NT2/D1 (cell line): ENCODE measurements around the gene CPHXL2.

Source experiments
- DNase-seq: peaks from one replicate; pipeline ENCODE4 v3.0.0-alpha.2; 2011; ENCODE audit warnings: low read depth, low spot score
- H3K27me3 ChIP-seq: 2 replicates; pipeline ENCODE4 v1.6.0; 2011; ENCODE audit warnings: mild to moderate bottlenecking; ENCODE audit not compliant: insufficient read length, insufficient read depth
- H3K36me3 ChIP-seq: 2 replicates; pipeline ENCODE4 v1.6.1; 2011; ENCODE audit warnings: mild to moderate bottlenecking, low read length, mixed read lengths; ENCODE audit not compliant: insufficient read depth, insufficient read length
- H3K4me1 ChIP-seq: 2 replicates; pipeline ENCODE4 v1.5.1; 2011; ENCODE audit not compliant: insufficient read depth, insufficient read length
- H3K4me3 ChIP-seq: 2 replicates; pipeline ENCODE4 v1.5.1; 2011; ENCODE audit warnings: low read depth; ENCODE audit not compliant: insufficient read length
- H3K9ac ChIP-seq: 2 replicates; pipeline ENCODE4 v1.6.0; 2011; ENCODE audit warnings: low read depth; ENCODE audit not compliant: insufficient read length
- H3K9me3 ChIP-seq: 2 replicates; pipeline ENCODE4 v1.5.1; 2011; ENCODE audit warnings: mild to moderate bottlenecking, low read length; ENCODE audit not compliant: insufficient read depth
- SUZ12 ChIP-seq: IDR thresholded peaks from 2 replicates; pipeline ENCODE4 v1.6.1; 2011; ENCODE audit not compliant: insufficient read length, insufficient read depth; ENCODE audit errors: extremely low read depth
- YY1 ChIP-seq: IDR thresholded peaks from 2 replicates; pipeline ENCODE4 v1.6.1; 2011; ENCODE audit not compliant: insufficient read length, insufficient read depth
- ZNF274 ChIP-seq: IDR thresholded peaks from 2 replicates; pipeline ENCODE4 v1.6.1; 2011; ENCODE audit warnings: mild to moderate bottlenecking, low read depth, low read length

CPHXL2 gene

DNA sequence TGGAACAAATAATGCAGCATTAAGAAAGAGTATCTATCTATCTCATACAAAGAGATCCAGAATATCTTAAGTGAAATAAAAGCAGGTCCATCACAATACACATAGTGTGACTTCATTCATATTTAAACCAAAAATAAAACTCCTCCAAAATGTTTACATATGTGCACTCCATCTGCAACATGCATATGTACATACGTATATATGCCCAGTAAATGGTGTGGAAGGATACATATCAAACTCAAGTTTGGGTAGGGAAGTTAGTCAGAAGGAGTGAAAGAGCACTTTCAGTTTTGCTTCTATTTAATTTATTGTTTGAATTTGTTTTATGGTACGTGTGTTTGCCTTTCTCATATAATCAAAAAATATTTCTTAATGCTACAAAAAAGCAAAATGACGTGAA, 41.8 kb downstream of the CPHXL2 start:
- TF ChIP-seq SUZ12, result no peak
- no peak for TF ChIP-seq YY1
- TF ChIP-seq ZNF274, result no peak
- H3K9ac ChIP-seq, result no peak overlapping the region

GRCh38 chr16:75632857-75633256, 44.0 kb downstream of the CPHXL2 start:
- Histone ChIP-seq H3K4me1 (no peaks in the 10 kb centered on the region), H3K9me3 (no peaks in the 10 kb centered on the region), H3K4me3 (no peak overlapping the region), H3K9ac (no peak overlapping the region), H3K27me3 (no peaks in the 10 kb centered on the region), H3K36me3 (peaks cover 93% of the 10 kb centered on the region)
- no peak for TF ChIP-seq YY1
- no peak for TF ChIP-seq SUZ12
- no peak for TF ChIP-seq ZNF274
- no peak for DNase-seq

More for the DNA sequence above, 41.8 kb downstream of the CPHXL2 start:
- no peaks in the 10 kb centered on the region for H3K27me3 ChIP-seq
- H3K4me3 ChIP-seq, result no peak overlapping the region
- no peaks in the 10 kb centered on the region for H3K9me3 ChIP-seq
- H3K4me1 ChIP-seq, result no peaks in the 10 kb centered on the region
- H3K36me3 ChIP-seq, result peaks cover 90% of the 10 kb centered on the region
- no peak for DNase-seq

DNA sequence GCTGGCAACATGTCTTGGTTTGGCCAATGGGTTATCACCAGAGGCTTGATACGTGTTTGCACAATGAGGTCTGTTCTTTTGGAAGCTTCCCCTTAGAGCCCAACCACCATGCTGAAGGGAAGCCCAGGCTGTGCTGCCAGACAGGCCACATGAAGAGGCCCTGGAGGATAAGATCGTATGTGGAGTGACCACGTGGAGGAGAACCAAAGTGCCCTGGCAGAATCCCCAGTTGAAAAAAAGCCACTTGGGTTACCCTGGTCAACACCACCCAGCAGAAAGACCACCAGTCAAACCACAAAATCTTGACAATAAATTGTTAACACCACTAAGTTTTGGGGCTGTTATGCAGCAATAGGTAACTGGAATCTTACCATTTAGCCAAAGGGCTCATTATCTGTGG, 46.8 kb downstream of the CPHXL2 start:
- Histone ChIP-seq H3K9me3 (no peaks in the 10 kb centered on the region), H3K4me1 (no peaks in the 10 kb centered on the region), H3K4me3 (no peak overlapping the region), H3K27me3 (no peaks in the 10 kb centered on the region), H3K9ac (no peak overlapping the region), H3K36me3 (peaks cover 96% of the 10 kb centered on the region)
- no peak for TF ChIP-seq YY1
- no peak for TF ChIP-seq ZNF274
- TF ChIP-seq SUZ12, result no peak
- DNase-seq, result no peak

DNA sequence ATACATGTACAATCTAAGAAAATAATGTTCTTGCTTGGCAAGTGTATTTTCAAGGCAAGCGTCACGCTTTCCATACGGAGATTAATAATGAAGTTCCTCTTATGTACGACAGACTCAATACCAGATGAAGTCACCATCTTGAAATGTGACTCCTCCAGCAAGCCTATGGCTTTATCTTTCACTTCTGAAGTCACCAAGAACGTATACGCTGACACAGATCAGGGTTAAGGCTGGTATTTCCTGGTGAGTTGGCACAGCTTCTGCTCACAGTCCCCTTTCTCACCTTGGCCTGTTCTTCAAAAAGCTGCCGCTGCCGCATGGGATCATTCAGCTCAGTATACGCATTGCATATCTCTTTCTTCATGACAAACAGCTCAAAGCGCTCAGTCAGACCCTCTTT, 47.7 kb downstream of the CPHXL2 start:
- no peak for DNase-seq
- H3K36me3 ChIP-seq, result peaks cover 95% of the 10 kb centered on the region
- H3K27me3 ChIP-seq, result no peaks in the 10 kb centered on the region
- no peaks in the 10 kb centered on the region for H3K9me3 ChIP-seq
- TF ChIP-seq SUZ12 (no peak), YY1 (no peak), ZNF274 (no peak)
- no peak overlapping the region for H3K9ac ChIP-seq
- H3K4me1 ChIP-seq, result no peaks in the 10 kb centered on the region
- no peak overlapping the region for H3K4me3 ChIP-seq

- H3K4me1 ChIP-seq, result no peaks in the 10 kb centered on the region
- no peak for TF ChIP-seq ZNF274
- no peak for TF ChIP-seq SUZ12
- TF ChIP-seq YY1, result no peak
- no peak for DNase-seq
- H3K9ac ChIP-seq, result no peak overlapping the region
- no peaks in the 10 kb centered on the region for H3K9me3 ChIP-seq
- no peaks in the 10 kb centered on the region for H3K27me3 ChIP-seq
- peaks cover 89% of the 10 kb centered on the region for H3K36me3 ChIP-seq
- H3K4me3 ChIP-seq, result no peak overlapping the region
Measured at GRCh38 chr16:75628351-75628750, 48.5 kb downstream of the CPHXL2 start.

DNA sequence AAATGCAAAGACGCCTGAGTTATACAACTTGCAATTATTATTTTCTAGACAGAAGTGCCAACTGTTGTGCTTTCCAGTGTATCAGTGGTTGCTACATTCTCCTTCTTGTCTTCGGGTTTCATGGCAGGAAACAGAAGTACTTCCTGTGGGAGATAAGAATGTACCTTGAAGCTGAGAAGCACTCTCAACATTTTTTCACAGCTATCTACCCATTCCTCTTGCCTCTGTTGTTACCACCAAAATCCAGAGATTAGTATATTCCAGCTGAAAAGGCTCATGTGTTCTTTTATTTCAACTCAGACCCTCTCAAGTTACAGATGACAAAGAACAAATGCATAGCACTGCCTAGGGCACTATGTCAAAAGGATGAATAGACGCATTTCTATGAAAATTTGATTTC, 49.0 kb downstream of the CPHXL2 start:
- DNase-seq, result no peak
- TF ChIP-seq SUZ12 (no peak), ZNF274 (no peak), YY1 (no peak)

DNA sequence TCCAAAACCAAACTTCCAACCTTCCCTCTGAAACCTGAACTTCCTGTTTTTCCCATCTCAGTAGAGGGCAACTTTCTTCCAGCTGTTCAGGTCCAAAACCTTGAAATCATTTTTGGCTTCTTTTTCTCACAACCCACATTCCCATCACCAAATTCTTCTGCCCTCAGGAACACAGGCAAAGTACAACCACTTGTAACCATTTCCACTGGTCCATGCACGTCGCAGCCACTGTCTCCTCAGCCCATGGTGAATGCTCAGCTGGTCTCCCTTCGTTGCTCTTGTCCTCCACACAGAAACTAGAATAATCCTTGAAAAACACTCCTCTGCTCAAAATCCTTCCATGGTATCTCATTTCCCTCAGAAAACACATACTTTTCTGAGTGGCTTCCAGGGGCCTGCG, 50.0 kb downstream of the CPHXL2 start:
- H3K9me3 ChIP-seq, result no peaks in the 10 kb centered on the region
- H3K36me3 ChIP-seq, result peaks cover 75% of the 10 kb centered on the region
- H3K9ac ChIP-seq, result no peak overlapping the region
- H3K4me1 ChIP-seq, result no peaks in the 10 kb centered on the region
- TF ChIP-seq SUZ12 (no peak), YY1 (no peak), ZNF274 (no peak)
- H3K27me3 ChIP-seq, result no peaks in the 10 kb centered on the region
- no peak for DNase-seq
- no peak overlapping the region for H3K4me3 ChIP-seq

More for the DNA sequence above, 49.0 kb downstream of the CPHXL2 start:
- no peak overlapping the region for H3K9ac ChIP-seq
- peaks cover 85% of the 10 kb centered on the region for H3K36me3 ChIP-seq
- H3K4me1 ChIP-seq, result no peaks in the 10 kb centered on the region
- no peaks in the 10 kb centered on the region for H3K27me3 ChIP-seq
- no peaks in the 10 kb centered on the region for H3K9me3 ChIP-seq
- no peak overlapping the region for H3K4me3 ChIP-seq
